Activated CD4-positive, alpha-beta T cell treated with anti-CD3 and anti-CD28 coated beads, Interleukin-10, Interleukin-2, amounts not matched to agents 100 ng/mL and 50 ng/mL, durations not matched to agents 16 hours and 8 hours (primary cell): Measurements from ENCODE around the gene HVCN1.
A peak's percentile ranks its signal among the peaks of the same experiment; 100 is the strongest.
"Not testable (repeated sequence)": the region's sequence is repeated elsewhere in the genome, so short reads cannot be mapped to it uniquely, and the experiment has no call there.

Experiments used
- DNase-seq: peaks from one replicate; pipeline ENCODE4 v3.0.0-alpha.2; 2020

The HVCN1 gene

GRCh38 chr12:110688446-110689280, at the start of gene HVCN1:
Gene HVCN1 (minus strand): TSS chr12:110689115. CDS start chr12:110683245, 5,870 bp downstream.
- DNase-seq, result no peak

- no peak for DNase-seq
These were observed 48.6 kb upstream of the HVCN1 start for GRCh38 chr12:110737532-110737931.

GRCh38 chr12:110737016-110737415, 48.1 kb upstream of the HVCN1 start:
- DNase-seq, result peak; percentile 36

- no peak for DNase-seq
These were observed 45.0 kb upstream of the HVCN1 start for GRCh38 chr12:110733900-110734299.

- no peak for DNase-seq
These were observed 44.3 kb upstream of the HVCN1 start for GRCh38 chr12:110733089-110733715.

GRCh38 chr12:110732572-110732971, 43.7 kb upstream of the HVCN1 start:
- DNase-seq, result no peak

GRCh38 chr12:110731479-110731878, 42.6 kb upstream of the HVCN1 start:
- no peak for DNase-seq

GRCh38 chr12:110728628-110729027, 39.7 kb upstream of the HVCN1 start:
- DNase-seq, result no peak

- no peak for DNase-seq
These were observed 37.9 kb upstream of the HVCN1 start for GRCh38 chr12:110726708-110727369.

GRCh38 chr12:110726028-110726427, 37.1 kb upstream of the HVCN1 start:
- no peak for DNase-seq

GRCh38 chr12:110725267-110725666, 36.4 kb upstream of the HVCN1 start:
- DNase-seq, result no peak

- not testable (repeated sequence) for DNase-seq
These were observed 34.0 kb upstream of the HVCN1 start for GRCh38 chr12:110722892-110723291.

- DNase-seq, result no peak
These were observed 32.7 kb upstream of the HVCN1 start for GRCh38 chr12:110721570-110721969.

- DNase-seq, result no peak
These were observed 31.6 kb upstream of the HVCN1 start for GRCh38 chr12:110720516-110720915.

- DNase-seq, result no peak
These were observed 29.4 kb upstream of the HVCN1 start for GRCh38 chr12:110718222-110718908.

GRCh38 chr12:110717037-110717436, 28.1 kb upstream of the HVCN1 start:
- DNase-seq, result peak; percentile 32

- no peak for DNase-seq
These were observed 20.0 kb upstream of the HVCN1 start for GRCh38 chr12:110708917-110709316.

GRCh38 chr12:110705309-110705708, 16.4 kb upstream of the HVCN1 start:
- DNase-seq, result no peak

GRCh38 chr12:110704750-110705149, 15.8 kb upstream of the HVCN1 start:
- no peak for DNase-seq

- no peak for DNase-seq
These were observed 15.3 kb upstream of the HVCN1 start for GRCh38 chr12:110704231-110704630.

- no peak for DNase-seq
These were observed 13.2 kb upstream of the HVCN1 start for GRCh38 chr12:110702081-110702480.

- no peak for DNase-seq
These were observed 10.9 kb upstream of the HVCN1 start for GRCh38 chr12:110699591-110700445.
